ENCODE data around the gene TET1.

- no peak for TF ChIP-seq CTCF (IDR thresholded peaks at IDR 0.05)
- no peak for TF ChIP-seq POLR2A (IDR thresholded peaks at IDR 0.05; ENCODE audit: low read depth)
These were observed 33.4 kb upstream of the TET1 start for GRCh38 chr10:68526634-68527307.
